Activated CD8-positive, alpha-beta memory T cell treated with anti-CD3 and anti-CD28 coated beads, Interleukin-2, amount 50 U/mL, for 24 hours (primary cell): ENCODE results near the gene UBE2J1.

ENCODE experiments used
- DNase-seq: peaks from one replicate; pipeline ENCODE4 v3.0.0-alpha.2; 2020; ENCODE audit errors: extremely low read depth

The UBE2J1 gene

DNA sequence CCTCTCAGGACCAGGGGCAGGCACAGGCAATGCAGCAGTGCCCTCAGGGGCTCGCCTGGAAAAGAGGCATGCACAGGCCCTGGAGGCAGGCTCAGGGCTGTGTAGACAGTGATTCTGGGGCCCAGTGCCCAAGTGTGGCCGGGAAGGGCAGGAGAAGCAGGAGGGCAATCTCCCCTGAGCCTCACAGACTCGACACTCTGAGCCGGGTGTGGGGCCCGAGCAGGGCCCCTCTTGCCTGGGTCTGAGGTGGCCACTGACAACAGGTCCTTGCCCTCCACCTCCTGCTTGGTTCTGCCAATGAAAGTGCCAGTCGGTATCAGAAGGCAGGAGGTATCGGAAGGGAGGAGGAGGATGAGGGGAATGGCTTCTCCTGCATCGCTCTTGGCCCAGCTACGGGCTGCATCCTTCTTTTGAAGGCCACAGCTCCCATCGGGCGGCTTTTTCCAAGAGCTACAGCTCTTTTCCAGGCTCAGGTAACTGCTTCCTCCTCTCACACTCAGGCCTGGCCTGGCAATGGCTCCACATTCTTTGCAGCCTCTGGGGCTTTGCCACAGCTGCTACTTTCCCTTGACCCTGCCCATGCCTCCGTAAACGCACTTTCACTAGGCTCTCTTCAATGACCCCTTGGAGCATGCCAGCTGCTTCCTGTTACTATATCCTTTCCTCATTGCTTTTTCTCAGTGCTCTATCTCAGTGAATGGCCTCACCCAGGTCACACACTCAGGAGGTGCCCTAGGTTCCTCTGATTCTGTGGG is 61.9 kb downstream of the UBE2J1 start:
- no peak for DNase-seq

DNA sequence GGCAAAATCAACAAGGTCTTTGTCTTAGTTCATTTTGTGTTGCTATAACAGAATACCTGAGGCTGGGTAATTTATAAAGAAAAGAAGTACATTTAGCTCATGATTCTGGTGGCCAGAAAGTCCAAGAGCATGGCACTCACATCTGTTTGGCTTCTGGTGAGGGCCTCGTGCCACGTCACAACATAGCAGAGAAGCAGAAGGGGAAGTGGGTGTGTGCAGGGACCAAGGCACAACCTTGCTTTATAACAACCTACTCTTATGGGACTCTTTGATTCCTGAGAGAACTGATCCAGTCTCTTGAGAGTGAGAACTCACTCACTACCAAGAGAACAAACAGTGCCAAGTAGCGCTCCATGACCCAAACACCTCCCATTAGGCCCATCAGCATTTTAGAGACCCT is 62.8 kb downstream of the UBE2J1 start:
- no peak for DNase-seq

DNA sequence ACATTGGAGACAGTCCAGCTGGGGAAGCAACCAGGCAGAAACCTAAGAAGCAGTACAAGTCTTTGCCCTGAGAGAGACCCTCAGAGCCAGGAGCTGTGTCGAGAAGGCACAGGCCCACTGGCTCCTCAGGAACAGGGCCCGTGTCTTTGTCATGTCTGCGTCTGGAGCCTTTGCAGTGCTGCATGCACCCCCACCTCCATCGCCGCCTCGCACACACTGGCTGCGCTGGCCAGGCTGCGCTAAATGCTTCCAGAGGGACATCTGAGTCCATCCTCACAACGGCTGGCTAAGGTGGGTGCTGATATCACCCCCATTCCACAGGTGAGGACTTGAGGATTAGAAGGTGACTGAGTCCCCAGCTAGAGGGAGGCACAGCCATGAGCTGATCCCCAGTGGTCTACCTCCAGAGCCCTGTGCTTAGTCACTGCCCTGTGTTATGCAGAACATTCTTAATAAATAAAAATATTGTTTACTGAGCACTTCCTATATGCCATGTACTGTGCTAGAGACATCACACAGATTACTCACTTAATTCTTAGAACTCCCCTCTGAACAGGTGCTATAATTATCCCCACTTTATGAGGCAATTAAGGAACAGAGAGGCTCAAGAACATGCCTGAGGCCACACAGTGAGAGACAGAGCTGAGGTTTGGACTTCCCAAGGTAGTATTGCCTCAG is 65.0 kb downstream of the UBE2J1 start:
- no peak for DNase-seq

DNA sequence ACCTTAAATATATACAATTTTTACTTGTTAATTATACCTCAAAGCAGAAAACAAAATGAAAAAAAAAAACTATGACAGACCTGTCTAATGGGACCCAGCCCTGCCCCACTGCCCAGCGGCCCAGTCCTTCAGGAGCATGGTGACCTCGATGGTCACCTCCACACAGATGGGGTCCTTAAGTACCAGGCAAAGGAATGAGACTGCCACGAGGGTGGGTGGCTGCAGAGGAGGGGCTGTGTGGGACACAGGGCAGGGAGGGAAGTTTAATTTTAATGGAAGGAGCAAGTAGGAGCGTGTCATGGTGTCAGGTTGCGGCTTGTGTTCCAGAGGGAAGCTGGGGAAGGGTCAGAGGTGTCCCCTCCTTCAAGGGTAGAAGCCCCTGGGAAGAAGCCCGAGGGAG is 66.0 kb downstream of the UBE2J1 start:
- DNase-seq, result no peak

DNA sequence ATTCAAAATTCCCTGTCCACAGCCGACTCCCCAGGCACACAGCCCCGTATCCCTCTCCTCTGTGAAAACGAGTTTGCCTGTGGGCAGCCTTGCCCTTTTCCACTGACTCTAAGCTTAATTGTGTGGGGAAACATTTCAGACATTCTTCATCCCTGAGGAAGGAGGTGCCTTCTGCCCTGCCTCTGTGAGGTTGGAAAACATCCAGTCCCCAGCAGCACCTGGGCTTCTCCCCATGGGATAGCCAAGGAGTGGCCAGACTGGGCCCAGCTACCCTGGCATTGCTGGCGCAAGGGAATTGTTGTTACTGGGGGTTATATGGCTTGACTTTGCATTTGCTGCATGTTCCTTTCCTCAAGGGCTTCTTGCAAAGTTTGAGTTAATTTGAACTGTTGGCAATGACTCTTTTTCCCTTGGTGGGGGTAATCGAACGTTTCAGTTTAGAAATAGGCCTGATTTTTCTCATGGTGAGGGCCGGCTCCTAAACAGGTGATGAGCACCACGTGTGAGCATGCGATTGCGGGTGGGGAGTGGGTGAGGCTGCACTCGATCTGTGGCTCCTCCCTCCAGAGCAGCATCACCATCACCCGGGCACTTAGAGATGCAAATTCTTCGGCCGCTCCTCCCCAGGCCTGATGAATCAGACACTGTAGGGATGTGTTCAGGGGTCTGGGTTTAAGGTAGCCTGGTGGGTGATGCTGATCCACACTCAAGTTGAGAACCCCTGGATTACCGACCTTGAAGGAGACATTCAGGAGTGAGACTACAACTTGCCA is 67.4 kb downstream of the UBE2J1 start:
- no peak for DNase-seq

DNA sequence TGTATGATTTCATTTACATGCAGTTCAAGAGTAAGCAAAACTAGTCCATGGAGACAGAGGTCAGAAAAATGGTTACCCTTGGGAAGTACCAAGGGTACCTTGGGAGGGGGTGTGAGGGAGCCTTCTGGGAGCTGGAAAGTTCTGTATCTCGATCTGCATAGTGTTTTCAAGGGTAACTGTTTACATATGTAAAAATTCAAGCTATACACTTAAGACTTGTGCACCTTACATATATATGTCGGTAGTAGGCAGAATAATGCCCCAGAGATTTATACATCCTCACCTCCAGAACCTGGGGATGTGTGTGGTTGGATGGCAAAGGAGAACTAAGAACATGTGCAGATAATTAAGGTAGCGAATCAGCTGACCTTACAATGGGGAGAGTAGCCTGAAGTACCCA is 68.4 kb downstream of the UBE2J1 start:
- DNase-seq, result no peak

DNA sequence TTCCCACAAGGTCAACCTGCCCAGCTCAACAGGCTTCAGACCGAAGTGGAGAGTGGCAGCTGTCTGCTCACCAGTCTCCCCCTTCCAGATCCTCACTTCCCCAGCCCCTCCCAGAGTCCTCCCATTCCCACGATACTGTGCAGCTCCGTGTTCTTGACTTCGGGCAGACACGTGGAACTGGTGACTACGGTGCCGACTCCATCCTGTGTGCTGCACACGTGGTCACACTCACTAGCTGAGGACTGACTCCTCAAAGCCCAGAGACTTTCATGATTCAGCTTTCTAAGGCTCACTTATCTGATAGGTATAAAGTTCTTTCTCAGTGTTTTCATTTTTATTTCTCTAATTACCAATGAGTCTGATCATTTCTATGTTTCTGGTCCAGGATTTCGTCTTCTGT is 69.8 kb downstream of the UBE2J1 start:
- no peak for DNase-seq

DNA sequence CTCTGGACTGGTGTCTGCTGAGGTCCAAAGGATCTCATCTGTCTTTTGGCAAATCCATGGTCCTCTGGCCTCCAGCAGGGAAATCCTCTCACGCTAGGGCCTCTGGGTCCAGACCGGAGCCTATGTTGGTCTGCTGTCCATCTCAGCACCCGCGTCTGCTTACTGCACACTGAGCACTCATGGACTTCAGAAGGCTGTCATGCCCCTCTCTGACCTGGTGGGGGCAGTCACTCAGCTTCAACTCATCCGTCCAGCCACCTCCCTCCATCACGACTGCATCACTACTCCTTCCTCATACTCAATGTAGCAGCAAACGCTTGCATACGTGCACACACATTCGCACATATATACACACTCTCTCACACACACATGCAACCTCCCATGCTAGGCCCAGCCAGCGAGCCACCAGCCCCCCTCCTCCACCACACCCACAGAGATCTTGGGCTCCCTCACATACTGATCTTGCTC is 70.7 kb downstream of the UBE2J1 start:
- no peak for DNase-seq

DNA sequence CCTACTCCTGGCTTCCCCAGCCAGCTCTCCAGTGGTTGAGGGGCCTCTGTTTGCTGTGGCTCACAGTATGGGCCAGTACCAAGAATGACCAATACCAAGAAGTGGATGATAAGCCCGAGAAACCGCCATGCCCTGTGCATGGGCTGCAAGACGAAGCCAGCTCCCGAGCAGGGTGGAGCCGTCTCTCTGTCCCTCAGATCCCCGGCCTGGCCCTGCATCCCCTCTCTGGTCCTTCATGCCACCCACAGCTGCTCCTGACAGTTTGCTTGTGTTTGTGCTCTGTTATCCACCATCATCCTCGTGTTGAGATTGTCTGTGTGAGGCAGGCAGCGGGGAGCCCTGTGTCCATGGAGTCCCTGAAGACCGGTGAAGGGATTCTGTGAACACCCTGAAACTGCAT is 73.6 kb downstream of the UBE2J1 start:
- no peak for DNase-seq
